Left ventricle myocardium inferior (tissue), 1 donor: Measurements from ENCODE around the gene KCNS3. TPM values are rescaled to one million over a fixed set of nuclear protein-coding genes. Genes with fewer than 3 reads are reported as not detected.

Experiments used
- DNase-seq: peaks from one replicate; pipeline ENCODE4 v3.0.0-alpha.2; 2020
- H3K27ac ChIP-seq: fragments of 200-600 bp; replicated peaks from 2 replicates; pipeline ENCODE4 v1.8.0; 2021
- H3K27me3 ChIP-seq: fragments of 200-600 bp; 2 replicates; pipeline ENCODE4 v1.8.0; 2021; ENCODE audit warnings: low read depth
- H3K36me3 ChIP-seq: fragments of 200-600 bp; 2 replicates; pipeline ENCODE4 v1.8.0; 2021
- H3K4me1 ChIP-seq: fragments of 200-600 bp; 2 replicates; pipeline ENCODE4 v1.8.0; 2021
- H3K4me3 ChIP-seq: fragments of 200-600 bp; 2 replicates; pipeline ENCODE4 v1.8.0; 2021; ENCODE audit warnings: mild to moderate bottlenecking, moderate library complexity
- H3K9me3 ChIP-seq: fragments of 200-600 bp; replicated peaks from 2 replicates; pipeline ENCODE4 v1.8.0; 2021
- CTCF ChIP-seq: fragments of 200-600 bp; IDR thresholded peaks from 2 replicates; pipeline ENCODE4 v1.8.0; 2021; ENCODE audit warnings: antibody characterized with exemption, mild to moderate bottlenecking, borderline replicate concordance
- intact Hi-C: fragments of 100-400 bp; cut with micrococcal nuclease; formaldehyde crosslinking; loops from one replicate; pipeline ENCODE4 v1.11.0; 2022
- total RNA-seq: library from RNA; stranded (reverse); fragmentation: NEBNext Ultra II Directional; extraction: Animal tissue kit (Norgen Biotek cat#: 25700); gene quantifications from one replicate; pipeline ENCODE4 v1.2.1, GENCODE V29; 2021
- donor health status: DM: no; HTN: yes; CAD: no; lungs with severe emphysema.

The KCNS3 gene
- total RNA-seq, 1 donor from 2014 or later, result 4.0 TPM

DNA sequence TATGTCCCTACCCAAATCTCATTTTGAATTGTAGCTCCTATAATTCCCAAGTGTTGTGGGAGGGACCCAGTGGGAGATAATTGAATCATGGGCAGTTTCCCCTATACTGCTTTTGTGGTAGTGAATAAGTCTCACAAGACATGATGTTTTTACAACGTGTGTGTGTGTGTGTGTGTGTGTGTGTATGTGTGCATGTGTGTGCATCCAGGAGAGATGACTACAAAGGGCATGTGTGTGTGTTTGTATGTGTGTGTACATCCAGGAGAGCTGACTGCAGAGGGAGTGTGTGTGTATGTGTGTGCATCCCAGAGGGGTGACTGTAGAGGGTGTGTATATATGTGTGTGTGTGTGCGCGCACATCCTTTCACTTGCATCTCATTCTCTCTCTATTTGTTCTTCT is 86.7 kb downstream of the KCNS3 start:
- no peak overlapping the region for H3K27ac ChIP-seq
- peaks cover 22% of the 10 kb centered on the region for H3K27me3 ChIP-seq
- no peaks in the 10 kb centered on the region for H3K9me3 ChIP-seq
- H3K4me1 ChIP-seq, result no peaks in the 10 kb centered on the region
- no peak overlapping the region for H3K4me3 ChIP-seq
- intact Hi-C loops, result no loop called here
- DNase-seq, result no peak
- no peaks in the 10 kb centered on the region for H3K36me3 ChIP-seq
- TF ChIP-seq CTCF, result no peak

DNA sequence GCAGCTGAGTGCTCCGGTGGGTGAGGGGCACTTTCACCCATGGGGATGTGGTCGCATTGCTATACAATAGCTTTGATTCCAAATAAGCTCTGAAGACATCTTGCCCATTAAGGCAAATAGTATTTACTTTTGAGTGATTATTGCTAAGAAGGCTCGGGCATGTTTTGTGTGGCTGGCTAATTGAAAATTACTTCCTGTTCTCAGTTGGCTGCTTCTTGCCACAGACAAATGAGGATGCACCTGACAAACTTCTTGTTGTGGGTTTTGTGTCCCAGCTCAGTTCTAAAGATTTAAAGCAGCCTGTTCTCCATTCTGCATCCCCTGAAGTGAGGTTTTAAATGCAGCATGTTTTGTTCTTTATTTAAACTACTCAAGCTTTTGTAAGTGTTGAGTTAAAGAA is 88.3 kb downstream of the KCNS3 start:
- no peak for DNase-seq
- Histone ChIP-seq H3K27ac (no peak overlapping the region), H3K36me3 (no peaks in the 10 kb centered on the region), H3K27me3 (peaks cover 25% of the 10 kb centered on the region), H3K4me3 (no peak overlapping the region), H3K4me1 (no peaks in the 10 kb centered on the region), H3K9me3 (no peaks in the 10 kb centered on the region)
- intact Hi-C loops, result no loop called here
- no peak for TF ChIP-seq CTCF

- TF ChIP-seq CTCF, result no peak
- DNase-seq, result no peak
These were observed 91.2 kb downstream of the KCNS3 start for GRCh38 chr2:17969661-17970060.

GRCh38 chr2:17971531-17972125 is 93.2 kb downstream of the KCNS3 start:
- H3K9me3 ChIP-seq, result no peaks in the 10 kb centered on the region
- no peak for TF ChIP-seq CTCF
- H3K4me1 ChIP-seq, result no peaks in the 10 kb centered on the region
- no peak overlapping the region for H3K27ac ChIP-seq
- no peak for DNase-seq
- peaks cover 20% of the 10 kb centered on the region for H3K27me3 ChIP-seq
- H3K36me3 ChIP-seq, result no peaks in the 10 kb centered on the region
- intact Hi-C loops, result no loop called here
- H3K4me3 ChIP-seq, result no peak overlapping the region

More at GRCh38 chr2:17969661-17970060, 91.2 kb downstream of the KCNS3 start:
- Histone ChIP-seq H3K4me3 (no peak overlapping the region), H3K4me1 (no peaks in the 10 kb centered on the region), H3K36me3 (no peaks in the 10 kb centered on the region), H3K27me3 (peaks cover 25% of the 10 kb centered on the region), H3K9me3 (no peaks in the 10 kb centered on the region), H3K27ac (no peak overlapping the region)
- intact Hi-C loops, result no loop called here

DNA sequence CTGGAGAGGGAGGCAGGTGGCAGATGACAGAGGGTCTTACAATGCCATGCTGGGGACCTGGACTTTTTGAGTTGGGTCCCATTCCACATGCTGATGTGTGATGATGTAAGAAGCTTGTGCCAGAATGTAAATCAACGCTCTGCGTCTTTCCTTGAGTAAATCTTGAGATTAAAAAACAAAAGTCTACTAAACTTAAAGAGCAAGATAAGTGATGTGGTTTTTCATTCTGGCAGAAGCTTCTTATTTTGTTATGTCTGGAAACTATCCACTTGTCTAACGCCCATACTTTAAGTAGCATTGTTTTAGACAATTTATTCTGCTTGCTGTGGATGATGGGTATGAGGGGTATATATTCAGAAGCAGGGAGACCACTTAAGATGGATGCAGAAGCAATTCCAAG is 94.5 kb downstream of the KCNS3 start:
- Histone ChIP-seq H3K27ac (no peak overlapping the region), H3K9me3 (no peaks in the 10 kb centered on the region), H3K4me1 (peaks cover 5% of the 10 kb centered on the region), H3K36me3 (no peaks in the 10 kb centered on the region), H3K4me3 (no peak overlapping the region), H3K27me3 (peaks cover 13% of the 10 kb centered on the region)
- no peak for TF ChIP-seq CTCF
- intact Hi-C loops, result no loop called here
- DNase-seq, result no peak

- intact Hi-C loops, result no loop called here
- no peaks in the 10 kb centered on the region for H3K36me3 ChIP-seq
These were observed 96.9 kb downstream of the KCNS3 start for GRCh38 chr2:17975401-17975800.

More at GRCh38 chr2:17975401-17975800, 96.9 kb downstream of the KCNS3 start:
- Histone ChIP-seq H3K9me3 (no peaks in the 10 kb centered on the region), H3K27ac (no peak overlapping the region), H3K27me3 (peaks cover 3% of the 10 kb centered on the region), H3K4me3 (no peak overlapping the region), H3K4me1 (peaks cover 5% of the 10 kb centered on the region)
- no peak for DNase-seq
- no peak for TF ChIP-seq CTCF
